Activated CD8-positive, alpha-beta memory T cell treated with anti-CD3 and anti-CD28 coated beads, Interleukin-2, amount 10 ng/mL, durations not matched to agents 7 days and 5 days (primary cell): ENCODE data around the gene C10orf62. TPM values are rescaled to one million over a fixed set of nuclear protein-coding genes. Genes with fewer than 3 reads are reported as not detected.
"Not testable (repeated sequence)": the region's sequence is repeated elsewhere in the genome, so short reads cannot be mapped to it uniquely, and the experiment has no call there.

Experiments used
- ATAC-seq: fragments of 150-1000 bp; cut with Tn5 transposase; one replicate; pipeline ENCODE4 v1.10.0; 2021; ENCODE audit warnings: moderate library complexity
- CTCF ChIA-PET: fragments of 350-600 bp; sonication (Branson Sonifier 250); formaldehyde crosslinking; loops from one replicate; lab custom pipeline; 2021; ENCODE audit warnings: antibody characterized with exemption; lab: Charles Lee
- DNase-seq: peaks from one replicate; pipeline ENCODE4 v3.0.0-alpha.2; 2020
- H3K27ac Mint-ChIP-seq: one replicate; pipeline ENCODE4 v1.8.0; 2021; ENCODE audit warnings: mild to moderate bottlenecking, mixed read lengths
- H3K27me3 Mint-ChIP-seq: one replicate; pipeline ENCODE4 v1.8.0; 2021; ENCODE audit warnings: mixed read lengths
- H3K36me3 Mint-ChIP-seq: one replicate; pipeline ENCODE4 v1.8.0; 2021; ENCODE audit warnings: mild to moderate bottlenecking, mixed read lengths
- H3K4me1 Mint-ChIP-seq: one replicate; pipeline ENCODE4 v1.8.0; 2021; ENCODE audit warnings: mixed read lengths
- H3K4me3 Mint-ChIP-seq: one replicate; pipeline ENCODE4 v1.8.0; 2021; ENCODE audit warnings: mild to moderate bottlenecking, moderate library complexity, mixed read lengths
- H3K9me3 Mint-ChIP-seq: one replicate; pipeline ENCODE4 v1.8.0; 2022; ENCODE audit warnings: low read depth, mixed read lengths
- total RNA-seq, 2 experiments: library from RNA; stranded (reverse); gene quantifications; one replicate each; pipeline ENCODE4 v1.2.3, GENCODE V29; 2021

C10orf62 gene
- total RNA-seq, 2 experiments from 2014 or later = not detected

DNA sequence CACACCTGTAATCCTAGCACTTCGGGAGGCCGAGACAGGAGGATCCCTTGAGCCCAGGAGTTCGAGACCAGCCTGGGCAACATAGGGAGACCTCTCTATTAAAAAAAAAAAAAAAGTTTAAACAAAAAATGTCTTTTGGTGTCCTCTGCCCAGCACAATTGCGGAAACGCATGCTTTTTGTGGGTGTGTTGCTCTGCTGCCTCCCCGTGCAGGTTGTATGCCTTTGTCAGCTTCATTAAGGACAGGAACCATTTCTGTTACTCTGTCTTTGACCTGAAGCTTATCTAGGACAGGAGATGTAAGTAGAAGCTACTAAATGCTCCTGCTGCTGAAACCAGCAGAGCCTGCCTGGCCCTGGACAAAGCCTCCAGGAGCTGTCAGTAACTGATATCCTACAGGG is 38.2 kb upstream of the C10orf62 start:
- CTCF ChIA-PET = interaction anchor here (1.3 to 6.3 kb wide), 5 partner anchors 10 to 144 kb away, joined by 4 to 36 read pairs (median 9); partner anchors contain the start of gene ANKRD2
- peaks cover 3% of the 10 kb centered on the region for H3K27me3 Mint-ChIP-seq

DNA sequence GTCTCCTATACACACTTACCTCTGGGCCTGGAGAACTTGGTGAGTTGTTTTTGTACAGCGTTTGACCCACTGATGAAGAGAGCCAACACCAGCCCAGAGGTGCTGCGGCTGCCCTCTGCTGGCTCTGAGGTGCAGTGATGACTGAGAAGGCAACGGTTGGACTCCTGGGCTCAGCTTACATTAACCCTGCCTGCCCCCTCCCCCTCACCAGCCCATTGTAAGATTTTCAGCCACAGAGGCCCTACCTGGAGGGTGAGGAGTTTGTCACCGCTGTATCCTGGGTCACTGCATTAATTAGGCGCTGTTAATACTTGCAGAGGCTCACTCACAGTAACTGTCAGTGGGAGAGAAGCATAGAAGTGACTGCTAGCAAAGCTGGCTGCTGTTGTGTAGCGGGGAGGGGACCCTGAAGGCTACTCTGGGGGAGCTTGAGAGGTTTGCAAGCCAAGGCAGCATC is 35.9 kb upstream of the C10orf62 start:
- DNase-seq (peak; percentile 66), ATAC-seq (peak; percentile 98)
- Mint-ChIP-seq H3K36me3 (no peaks in the 10 kb centered on the region), H3K4me1 (peaks cover 1% of the 10 kb centered on the region), H3K9me3 (no peaks in the 10 kb centered on the region), H3K27ac (no peak overlapping the region), H3K4me3 (no peak overlapping the region), H3K27me3 (peaks cover 3% of the 10 kb centered on the region)
- CTCF ChIA-PET = interaction anchor here (0.7 to 6.3 kb wide), 19 partner anchors 11 to 153 kb away, joined by 3 to 36 read pairs (median 5); partner anchors contain the start of genes ANKRD2 and RRP12

More for the DNA sequence above, 38.2 kb upstream of the C10orf62 start:
- no peak for ATAC-seq
- Mint-ChIP-seq H3K9me3 (no peaks in the 10 kb centered on the region), H3K27ac (no peak overlapping the region), H3K4me1 (peaks cover 1% of the 10 kb centered on the region), H3K36me3 (no peaks in the 10 kb centered on the region), H3K4me3 (no peak overlapping the region)
- no peak for DNase-seq

DNA sequence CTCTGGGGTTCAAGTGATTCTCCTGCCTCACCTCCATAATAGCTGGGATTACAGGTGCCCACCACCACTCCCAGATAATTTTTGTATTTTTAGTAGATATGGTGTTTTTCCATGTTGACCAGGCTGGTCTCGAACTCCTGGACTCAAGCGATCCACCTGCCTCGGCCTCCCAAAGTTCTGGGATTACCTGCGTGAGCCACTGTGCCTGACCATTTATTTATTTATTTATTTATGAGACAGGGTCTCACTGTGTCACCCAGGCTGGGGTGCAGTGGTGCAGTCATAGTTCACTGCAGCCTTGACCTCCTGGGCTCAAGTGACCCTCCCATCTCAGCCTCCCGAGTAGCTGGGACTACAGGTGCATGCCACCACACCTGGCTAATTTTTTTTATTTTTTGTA is 35.2 kb upstream of the C10orf62 start:
- H3K27me3 Mint-ChIP-seq, DNase-seq, H3K4me3 Mint-ChIP-seq, H3K4me1 Mint-ChIP-seq, H3K9me3 Mint-ChIP-seq, H3K36me3 Mint-ChIP-seq, H3K27ac Mint-ChIP-seq, ATAC-seq: not testable (repeated sequence)
- CTCF ChIA-PET = interaction anchor here (0.7 to 6.3 kb wide), 17 partner anchors 11 to 154 kb away, joined by 3 to 36 read pairs (median 5); partner anchors contain the start of genes ANKRD2 and RRP12

DNA sequence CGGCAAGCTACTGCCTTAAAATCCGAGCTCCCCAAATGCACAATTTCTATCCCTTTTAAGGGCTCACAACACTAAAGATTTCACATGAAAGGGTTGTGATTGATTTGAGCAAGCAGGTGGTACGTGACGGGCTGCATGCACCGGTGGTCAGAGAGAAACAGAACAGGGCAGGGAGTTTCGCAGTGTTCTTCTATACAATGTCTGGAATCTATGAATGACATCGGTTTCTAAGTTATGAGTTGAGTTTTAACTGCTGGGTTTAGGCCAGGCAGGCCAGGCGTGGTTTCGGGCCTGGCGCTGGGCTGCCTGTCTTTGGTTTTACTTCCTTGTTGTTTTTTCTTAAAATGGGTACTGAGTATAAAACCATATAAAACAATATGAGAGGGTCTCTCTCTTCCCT is 34.0 kb upstream of the C10orf62 start:
- not testable (repeated sequence) for H3K27ac Mint-ChIP-seq, DNase-seq, ATAC-seq, H3K4me1 Mint-ChIP-seq, H3K4me3 Mint-ChIP-seq, H3K27me3 Mint-ChIP-seq, H3K9me3 Mint-ChIP-seq, H3K36me3 Mint-ChIP-seq
- CTCF ChIA-PET = interaction anchor here (6.3 kb wide), 1 partner anchor 21 kb away, joined by 35 read pairs; no protein-coding TSS in a partner anchor

DNA sequence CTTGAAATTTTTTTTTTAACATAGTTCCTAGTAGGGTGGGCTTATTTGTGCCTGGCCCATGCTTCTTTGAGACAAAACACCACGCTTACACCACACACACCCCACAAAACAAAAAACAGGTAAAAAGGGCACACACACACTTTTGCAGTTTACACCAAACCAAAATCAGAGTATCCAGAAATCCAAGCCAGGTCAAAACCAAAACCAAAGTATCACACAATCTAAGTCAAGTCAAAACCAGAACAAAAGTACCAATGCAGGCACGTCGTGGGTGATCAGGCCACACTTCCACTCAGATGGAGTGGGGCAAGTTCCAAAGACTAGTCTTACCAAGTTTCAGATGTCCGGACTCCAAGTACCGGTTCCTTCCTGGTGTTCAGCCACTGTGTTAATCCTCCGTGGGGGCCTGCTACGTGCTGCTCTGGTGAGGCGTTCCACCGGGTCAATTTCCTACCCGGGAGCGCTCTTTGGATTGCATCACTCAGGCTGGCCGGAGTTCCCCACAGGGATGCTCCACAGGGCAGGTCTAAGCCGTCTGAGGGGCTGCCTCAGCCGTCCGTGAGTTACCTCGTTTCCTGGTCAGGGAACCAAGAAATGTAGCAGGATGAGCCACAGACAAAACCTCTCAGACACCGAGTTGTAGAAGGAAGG is 28.7 kb upstream of the C10orf62 start:
- CTCF ChIA-PET = not testable (repeated sequence)

DNA sequence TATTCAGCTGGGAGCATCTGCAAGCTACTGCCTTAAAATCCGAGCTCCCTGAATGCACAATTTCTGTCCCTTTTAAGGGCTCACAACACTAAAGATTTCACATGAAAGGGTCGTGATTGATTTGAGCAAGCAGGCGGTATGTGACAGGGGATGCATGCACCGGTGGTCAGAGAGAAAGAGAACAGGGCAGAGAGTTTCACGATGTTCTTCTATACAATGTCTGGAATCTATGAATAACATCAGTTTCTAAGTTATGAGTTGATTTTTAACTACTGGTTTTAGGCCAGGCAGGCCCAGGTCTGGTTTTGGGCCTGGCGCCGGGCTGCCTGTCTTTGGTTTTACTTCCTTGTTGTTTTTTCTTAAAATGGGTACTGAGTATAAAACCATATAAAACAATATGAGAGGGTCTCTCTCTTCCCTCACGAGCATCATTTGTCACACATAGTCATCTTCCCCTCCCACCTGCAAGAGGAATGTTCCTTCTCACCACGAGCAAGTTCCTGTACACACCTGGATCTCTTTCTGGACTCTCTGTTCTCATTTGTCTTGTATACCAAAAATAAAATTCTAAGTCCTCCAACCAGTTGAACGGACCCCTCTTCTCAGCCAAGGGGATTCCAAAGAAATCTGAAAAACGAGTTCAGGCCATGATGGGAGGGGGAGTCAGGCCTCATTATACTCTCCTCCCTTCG is 28.0 kb upstream of the C10orf62 start:
- H3K9me3 Mint-ChIP-seq, H3K4me3 Mint-ChIP-seq, ATAC-seq, H3K36me3 Mint-ChIP-seq, H3K4me1 Mint-ChIP-seq, DNase-seq, H3K27me3 Mint-ChIP-seq, CTCF ChIA-PET: not testable (repeated sequence)
- peak overlapping the region; percentile 1 for H3K27ac Mint-ChIP-seq

More for the DNA sequence above, 28.7 kb upstream of the C10orf62 start:
- H3K4me3 Mint-ChIP-seq, H3K9me3 Mint-ChIP-seq, DNase-seq, H3K4me1 Mint-ChIP-seq, H3K36me3 Mint-ChIP-seq, ATAC-seq, H3K27ac Mint-ChIP-seq, H3K27me3 Mint-ChIP-seq: not testable (repeated sequence)

DNA sequence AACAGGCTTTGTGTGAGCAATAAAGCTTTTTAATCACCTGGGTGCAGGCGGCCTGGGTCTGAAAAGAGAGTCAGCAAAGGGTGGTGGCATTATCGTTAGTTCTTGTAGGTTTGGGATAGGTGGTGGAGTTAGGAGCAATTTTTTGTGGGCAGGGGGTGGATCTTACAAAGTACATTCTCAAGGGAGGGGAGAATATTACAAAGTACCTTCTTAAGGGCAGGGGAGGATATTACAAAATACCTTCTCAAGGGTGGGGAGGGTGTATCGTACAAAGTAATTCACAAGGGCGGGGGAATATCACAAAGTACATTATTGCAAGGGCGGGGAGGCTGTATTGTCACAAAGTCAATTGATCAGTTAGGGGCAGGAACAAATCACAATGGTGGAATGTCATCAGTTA is 27.2 kb upstream of the C10orf62 start:
- H3K36me3 Mint-ChIP-seq, CTCF ChIA-PET, ATAC-seq, H3K27me3 Mint-ChIP-seq, H3K4me3 Mint-ChIP-seq, H3K9me3 Mint-ChIP-seq, DNase-seq, H3K27ac Mint-ChIP-seq: not testable (repeated sequence)
- peaks cover 11% of the 10 kb centered on the region for H3K4me1 Mint-ChIP-seq

DNA sequence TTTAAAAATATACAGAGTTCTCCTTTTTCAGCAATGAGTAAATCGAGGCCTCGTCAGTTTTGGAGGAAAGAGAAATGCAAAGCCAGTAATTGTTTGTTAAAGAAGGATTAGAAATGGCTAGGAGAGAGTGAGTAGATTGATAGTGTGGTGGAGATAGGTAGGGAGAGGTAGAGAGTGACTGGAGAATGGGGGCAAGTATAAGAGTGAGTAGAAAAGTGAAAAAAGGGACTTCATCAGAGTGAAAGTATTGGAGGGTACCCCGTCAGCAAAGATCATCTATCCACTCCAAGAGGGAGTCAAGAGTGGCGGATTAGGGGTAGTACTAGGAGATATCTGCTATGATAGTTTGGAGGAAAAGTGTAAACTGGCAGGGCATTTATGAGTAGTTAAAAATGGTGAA is 26.2 kb upstream of the C10orf62 start:
- H3K4me3 Mint-ChIP-seq = no peak overlapping the region
- H3K27me3 Mint-ChIP-seq = peaks cover 5% of the 10 kb centered on the region

DNA sequence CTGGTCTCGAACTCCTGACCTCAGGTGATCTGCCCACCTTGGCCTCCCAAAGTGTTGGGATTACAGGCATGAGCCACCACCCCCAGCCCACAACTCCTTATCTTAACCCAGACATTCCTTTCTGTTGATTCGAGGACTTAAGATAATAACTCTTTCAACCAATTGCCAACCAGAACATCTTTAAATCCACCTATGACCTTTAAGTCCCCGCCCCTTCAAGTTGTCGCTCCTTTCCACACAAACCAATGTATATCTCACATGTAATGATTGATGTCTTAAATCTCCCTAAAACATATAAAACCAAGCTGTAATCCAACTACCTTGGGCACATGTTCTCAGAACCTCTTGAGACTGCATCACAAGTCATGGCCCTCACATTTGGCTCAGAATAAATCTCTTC is 24.7 kb upstream of the C10orf62 start:
- Mint-ChIP-seq H3K9me3 (no peaks in the 10 kb centered on the region), H3K27ac (no peak overlapping the region)
- CTCF ChIA-PET = no interaction called here

More for the DNA sequence above, 26.2 kb upstream of the C10orf62 start:
- Mint-ChIP-seq H3K36me3 (peaks cover 2% of the 10 kb centered on the region), H3K9me3 (no peaks in the 10 kb centered on the region), H3K4me1 (peaks cover 11% of the 10 kb centered on the region), H3K27ac (no peak overlapping the region)
- no peak for ATAC-seq
- CTCF ChIA-PET = no interaction called here
- no peak for DNase-seq

DNA sequence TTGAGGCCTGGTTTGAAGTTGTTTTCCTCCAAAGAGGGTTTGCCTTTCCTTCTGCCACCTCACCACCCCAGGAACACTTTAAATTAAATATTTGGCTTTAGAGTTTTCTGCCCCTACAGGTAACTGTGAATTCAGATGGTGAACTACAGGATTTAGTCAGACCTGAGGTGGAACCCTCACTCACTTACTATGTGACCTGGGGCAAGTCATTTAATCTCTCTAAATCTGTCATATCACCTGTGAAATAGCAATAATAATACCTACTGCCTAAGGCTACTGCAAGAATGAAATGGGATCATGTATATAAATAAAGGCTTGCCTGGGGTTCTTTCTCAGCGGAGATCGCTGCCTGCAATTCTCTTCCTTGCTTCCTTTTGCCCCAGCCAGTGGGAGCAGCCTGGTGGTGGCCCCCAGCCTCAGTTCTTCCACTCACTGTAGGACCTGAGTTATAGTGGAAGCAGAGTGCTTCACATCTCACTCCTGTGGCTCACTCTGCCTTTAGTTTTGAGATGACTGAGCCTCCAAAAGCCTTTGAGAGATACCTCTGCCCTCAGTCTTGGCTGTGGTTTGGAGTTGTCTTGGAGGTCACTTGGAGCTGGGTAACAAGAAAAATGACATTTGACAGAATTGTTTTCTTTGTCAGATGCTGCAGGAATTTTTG is 23.1 kb upstream of the C10orf62 start:
- CTCF ChIA-PET = no interaction called here
- H3K4me3 Mint-ChIP-seq = no peak overlapping the region
- DNase-seq = peak; percentile 51

More for the DNA sequence above, 24.7 kb upstream of the C10orf62 start:
- ATAC-seq = no peak
- peaks cover 11% of the 10 kb centered on the region for H3K4me1 Mint-ChIP-seq
- no peak overlapping the region for H3K4me3 Mint-ChIP-seq
- peaks cover 2% of the 10 kb centered on the region for H3K36me3 Mint-ChIP-seq
- no peak for DNase-seq
- H3K27me3 Mint-ChIP-seq = peaks cover 5% of the 10 kb centered on the region

DNA sequence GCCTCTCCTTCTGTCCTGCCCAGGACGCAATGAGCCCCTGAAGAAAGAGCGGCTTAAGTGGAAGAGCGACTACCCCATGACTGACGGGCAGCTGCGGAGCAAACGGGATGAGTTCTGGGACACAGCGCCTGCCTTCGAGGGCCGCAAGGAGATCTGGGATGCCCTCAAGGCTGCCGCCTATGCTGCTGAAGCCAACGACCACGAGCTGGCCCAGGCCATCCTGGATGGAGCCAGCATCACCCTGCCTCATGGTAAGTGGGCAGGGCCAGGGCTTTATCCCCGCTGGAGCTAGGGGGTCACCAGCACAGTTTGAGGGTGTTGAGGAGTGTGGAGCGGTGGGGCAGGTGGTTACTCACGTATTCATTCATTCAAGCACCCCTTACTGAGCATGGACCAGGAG is 21.6 kb upstream of the C10orf62 start:
- CTCF ChIA-PET = interaction anchor here (0.9 kb wide), 1 partner anchor 45 kb away, joined by 4 read pairs; no protein-coding TSS in a partner anchor
- Mint-ChIP-seq H3K27ac (no peak overlapping the region), H3K36me3 (no peaks in the 10 kb centered on the region), H3K27me3 (peaks cover 5% of the 10 kb centered on the region), H3K9me3 (no peaks in the 10 kb centered on the region), H3K4me1 (peaks cover 6% of the 10 kb centered on the region), H3K4me3 (no peak overlapping the region)
- DNase-seq (no peak), ATAC-seq (no peak)

More for the DNA sequence above, 23.1 kb upstream of the C10orf62 start:
- peak; percentile 30 for ATAC-seq
- Mint-ChIP-seq H3K27ac (no peak overlapping the region), H3K27me3 (peaks cover 5% of the 10 kb centered on the region), H3K9me3 (no peaks in the 10 kb centered on the region), H3K4me1 (peaks cover 6% of the 10 kb centered on the region), H3K36me3 (peaks cover 2% of the 10 kb centered on the region)

DNA sequence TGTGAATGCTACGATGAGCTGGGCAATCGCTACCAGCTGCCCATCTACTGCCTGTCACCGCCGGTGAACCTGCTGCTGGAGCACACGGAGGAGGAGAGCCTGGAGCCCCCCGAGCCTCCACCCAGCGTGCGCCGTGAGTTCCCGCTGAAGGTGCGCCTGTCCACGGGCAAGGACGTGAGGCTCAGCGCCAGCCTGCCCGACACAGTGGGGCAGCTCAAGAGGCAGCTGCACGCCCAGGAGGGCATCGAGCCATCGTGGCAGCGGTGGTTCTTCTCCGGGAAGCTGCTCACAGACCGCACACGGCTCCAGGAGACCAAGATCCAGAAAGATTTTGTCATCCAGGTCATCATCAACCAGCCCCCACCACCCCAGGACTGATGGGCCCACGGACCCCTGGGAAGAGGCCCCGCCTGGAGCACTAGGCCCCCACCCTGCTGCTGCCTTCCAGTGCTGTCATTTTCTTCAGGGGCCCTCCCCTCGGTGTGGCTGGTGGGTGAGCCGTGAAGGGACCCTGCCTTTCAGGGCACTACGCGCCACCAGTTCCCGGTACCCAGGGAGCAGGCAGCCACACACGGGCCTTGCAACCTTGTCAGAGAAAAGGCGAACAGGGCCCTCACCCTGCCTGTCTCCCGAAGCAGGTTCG is 19.3 kb upstream of the C10orf62 start:
- no peak for ATAC-seq
- DNase-seq = no peak
- Mint-ChIP-seq H3K9me3 (no peaks in the 10 kb centered on the region), H3K27ac (no peak overlapping the region), H3K27me3 (no peaks in the 10 kb centered on the region), H3K36me3 (no peaks in the 10 kb centered on the region), H3K4me1 (peaks cover 8% of the 10 kb centered on the region), H3K4me3 (no peak overlapping the region)
- CTCF ChIA-PET = interaction anchor here (1.6 to 5.5 kb wide), 3 partner anchors 22 to 131 kb away, joined by 4 to 55 read pairs (median 10); no protein-coding TSS in a partner anchor
